GM23248 (cell line): Measurements from ENCODE around the gene PYCR2. TPM values are rescaled to one million over a fixed set of nuclear protein-coding genes. Genes with fewer than 3 reads are reported as not detected.
"Not testable (repeated sequence)": the region's sequence is repeated elsewhere in the genome, so short reads cannot be mapped to it uniquely, and the experiment has no call there.

Source experiments
- DNase-seq: peaks from one replicate; pipeline ENCODE4 v3.0.0-alpha.2; 2015
- H2AFZ ChIP-seq: fragments of 200-600 bp; sonication (generic); 2 replicates; pipeline ENCODE4 v1.6.1; 2016; ENCODE audit warnings: antibody characterized with exemption
- H3F3A ChIP-seq: fragments of 200-600 bp; sonication (generic); 2 replicates; pipeline ENCODE4 v1.6.1; 2016; ENCODE audit warnings: mild to moderate bottlenecking, antibody characterized with exemption, mixed run types; ENCODE audit not compliant: insufficient read depth
- H3K27ac ChIP-seq: fragments of 200-600 bp; sonication (generic); 2 replicates; pipeline ENCODE4 v1.5.1; 2016; ENCODE audit warnings: mild to moderate bottlenecking
- H3K27me3 ChIP-seq: fragments of 200-600 bp; sonication (generic); replicated peaks from 2 replicates; pipeline ENCODE4 v1.6.1; 2016; ENCODE audit warnings: mild to moderate bottlenecking; ENCODE audit not compliant: insufficient read depth
- H3K36me3 ChIP-seq: fragments of 200-600 bp; sonication (generic); 2 replicates; pipeline ENCODE4 v1.6.1; 2016; ENCODE audit warnings: low read depth, mild to moderate bottlenecking
- H3K4me1 ChIP-seq: fragments of 200-600 bp; sonication (generic); 2 replicates; pipeline ENCODE4 v1.6.1; 2016; ENCODE audit warnings: mild to moderate bottlenecking; ENCODE audit not compliant: insufficient read depth
- H3K4me2 ChIP-seq: fragments of 200-600 bp; sonication (generic); one replicate; pipeline ENCODE4 v1.6.1; 2016; ENCODE audit warnings: mild to moderate bottlenecking; ENCODE audit not compliant: unreplicated experiment
- H3K4me3 ChIP-seq: fragments of 200-600 bp; sonication (generic); 2 replicates; pipeline ENCODE4 v1.5.1; 2016; ENCODE audit warnings: mild to moderate bottlenecking
- H3K79me2 ChIP-seq: fragments of 200-600 bp; sonication (generic); 2 replicates; pipeline ENCODE4 v1.6.1; 2016; ENCODE audit warnings: mild to moderate bottlenecking; ENCODE audit not compliant: insufficient read depth
- H3K9ac ChIP-seq: fragments of 200-600 bp; sonication (generic); 2 replicates; pipeline ENCODE4 v1.6.1; 2016; ENCODE audit warnings: mild to moderate bottlenecking
- H3K9me2 ChIP-seq: fragments of 200-600 bp; sonication (generic); 2 replicates; pipeline ENCODE4 v1.6.1; 2016; ENCODE audit warnings: mixed run types, mild to moderate bottlenecking, moderate library complexity; ENCODE audit not compliant: insufficient read depth
- H3K9me3 ChIP-seq: fragments of 200-600 bp; sonication (generic); one replicate; pipeline ENCODE4 v1.6.1; 2017; ENCODE audit warnings: low read depth
- H4K20me1 ChIP-seq: fragments of 200-600 bp; sonication (generic); 2 replicates; pipeline ENCODE4 v1.6.0; 2016; ENCODE audit not compliant: insufficient read depth
- EZH2 ChIP-seq: fragments of 200-600 bp; sonication (generic); IDR thresholded peaks from 2 replicates; pipeline ENCODE4 v1.6.1; 2018; ENCODE audit warnings: antibody characterized with exemption, mild to moderate bottlenecking; ENCODE audit not compliant: insufficient read depth, poor library complexity, severe bottlenecking
- EZH2phosphoT487 ChIP-seq: fragments of 200-600 bp; sonication (generic); IDR thresholded peaks from 2 replicates; pipeline ENCODE4 v1.6.1; 2018; ENCODE audit warnings: antibody characterized with exemption, moderate library complexity, mild to moderate bottlenecking, low read depth; ENCODE audit not compliant: insufficient read depth
- WGBS, 2 experiments: methylation state at CpG; one replicate each; pipeline ENCODE4 v1.1.6; 2015 to 2017; ENCODE audit warnings: low lambda C conversion rate in 2 of 2, low coverage in 1 of 2; ENCODE audit errors: missing lambda C conversion rate in 2 of 2; 5-methylcytosine and 5-hydroxymethylcytosine counted together
- in situ Hi-C: fragments of 300-500 bp; cut with MboI; formaldehyde crosslinking; loops from 2 replicates; pipeline ENCODE4 v1.15.0; 2020
- polyA plus RNA-seq: library from polyadenylated mRNA; unstranded; fragments of >200 nt; fragmentation: Nextera tagmentation; extraction: Ambion mirVana; gene quantifications from 2 replicates; pipeline ENCODE4 v1.2.1, GENCODE V29; 2016
- total RNA-seq: library from RNA; depleted of rRNA; stranded (reverse); fragments of >200 nt; shearing (Covaris generic); gene quantifications from 2 replicates; pipeline ENCODE4 v1.2.3, GENCODE V29; 2014

Gene PYCR2
- total and polyA plus RNA-seq, 2 experiments from 2014 or later = 55.5 to 59.1 TPM

DNA sequence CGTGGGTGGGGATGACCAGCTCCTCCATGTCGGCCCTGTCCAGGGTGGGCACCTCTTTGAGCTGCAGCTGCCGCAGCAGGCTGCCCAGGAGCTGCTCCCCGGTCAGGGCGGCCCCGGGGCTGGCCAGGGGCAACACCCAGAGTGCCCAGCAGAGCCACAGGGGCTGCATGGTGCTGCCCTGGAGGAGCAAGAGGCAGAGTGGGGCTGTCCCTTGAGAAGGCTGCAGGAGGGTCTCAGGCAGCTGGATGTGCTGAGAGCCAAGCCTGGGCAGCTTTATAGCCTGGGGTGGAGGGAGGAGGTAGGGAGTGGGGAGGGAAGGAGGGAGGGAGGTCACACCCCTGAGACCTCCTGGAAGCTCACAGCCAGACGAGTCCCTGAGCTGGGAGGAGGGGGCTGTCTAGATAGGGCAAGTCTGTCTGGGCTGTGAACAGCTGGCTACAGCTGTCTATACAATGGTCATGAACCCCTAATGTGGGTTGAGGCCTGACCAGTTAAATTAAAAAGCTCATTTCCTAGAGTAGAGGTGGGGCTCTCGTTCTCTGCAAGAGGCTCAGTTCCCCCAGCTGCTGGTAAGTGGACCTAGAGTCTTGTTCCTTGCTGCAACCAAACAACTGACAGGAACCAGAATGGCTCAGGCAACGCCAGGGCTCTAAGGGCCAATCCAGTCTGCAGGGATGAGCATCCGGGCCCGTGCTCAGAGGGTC is 35.0 kb downstream of the PYCR2 start, which contains the start of gene LEFTY1:
LEFTY1 (minus strand) TSS at position 249 of the 704 bp plus-strand sequence; CDS start at position 169, 80 bp downstream.
- 72 to 78% methylated on average over 10 of the region's 11 CpGs for WGBS, 2 experiments
- no peaks in the 10 kb centered on the region for H3F3A ChIP-seq
- no peak for DNase-seq
- no peaks in the 10 kb centered on the region for H4K20me1 ChIP-seq
- H3K9me3 ChIP-seq = no peaks in the 10 kb centered on the region
- H3K27me3 ChIP-seq = no peaks in the 10 kb centered on the region
- no peaks in the 10 kb centered on the region for H3K4me1 ChIP-seq
- no peaks in the 10 kb centered on the region for H3K9me2 ChIP-seq
- no peak within 1 kb of the TSS for H3K27ac ChIP-seq
- no peak for TF ChIP-seq EZH2
- no peak for TF ChIP-seq EZH2phosphoT487
- H2AFZ ChIP-seq = no peak within 1 kb of the TSS
- H3K9ac ChIP-seq = no peak within 1 kb of the TSS
- H3K4me3 ChIP-seq = no peak within 1 kb of the TSS
- in situ Hi-C loops = no loop called here
- no peaks in the 10 kb centered on the region for H3K36me3 ChIP-seq
- no peaks in the 10 kb centered on the region for H3K79me2 ChIP-seq
- H3K4me2 ChIP-seq = no peak within 1 kb of the TSS

DNA sequence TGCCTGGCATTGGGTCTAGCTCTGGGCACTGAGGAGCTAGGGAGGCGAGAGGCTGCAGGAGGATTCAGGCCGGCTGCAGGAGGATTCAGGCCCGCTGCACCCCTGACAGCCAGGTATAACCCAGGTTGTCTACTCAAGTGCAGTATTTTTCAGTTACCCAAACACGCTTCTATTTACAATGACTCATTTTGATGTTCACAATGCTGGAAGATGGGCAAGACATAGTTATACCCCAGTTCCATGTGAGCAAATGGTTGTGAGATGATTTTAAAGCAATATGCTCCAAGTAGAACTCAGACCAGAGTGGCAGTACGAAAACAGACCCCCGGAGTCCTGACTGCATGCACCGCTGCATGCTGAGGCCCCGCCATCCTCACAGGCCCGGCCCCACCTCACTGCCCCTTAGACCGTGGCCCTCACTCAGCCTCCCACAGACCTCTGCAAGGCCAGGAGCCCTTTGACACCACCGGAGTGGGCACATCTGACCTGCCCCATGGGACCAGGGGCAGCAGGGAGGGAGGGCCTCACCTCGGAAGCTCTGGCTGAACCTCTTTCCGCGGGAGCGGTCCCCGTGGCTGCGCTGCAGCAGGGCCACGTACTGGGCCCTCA is 35.7 kb downstream of the PYCR2 start:
- Histone ChIP-seq H3K4me3 (no peak overlapping the region), H3K9me2 (no peaks in the 10 kb centered on the region), H2AFZ (no peak overlapping the region), H3K27me3 (no peaks in the 10 kb centered on the region), H3F3A (no peaks in the 10 kb centered on the region), H3K9me3 (no peaks in the 10 kb centered on the region), H3K4me2 (no peak overlapping the region), H3K36me3 (no peaks in the 10 kb centered on the region), H3K79me2 (no peaks in the 10 kb centered on the region; the same call in 1 of the 2 replicates), H4K20me1 (no peaks in the 10 kb centered on the region), H3K9ac (no peak overlapping the region), H3K4me1 (0 out of 2 replicates have a peak, but pooled peaks cover under 1% of the 10 kb centered on the region), H3K27ac (no peak overlapping the region)
- 88 to 89% methylated on average over 18 of the region's 18 CpGs for WGBS, 2 experiments
- no peak for DNase-seq
- in situ Hi-C loops = no loop called here
- TF ChIP-seq EZH2phosphoT487 = no peak
- TF ChIP-seq EZH2 = no peak

DNA sequence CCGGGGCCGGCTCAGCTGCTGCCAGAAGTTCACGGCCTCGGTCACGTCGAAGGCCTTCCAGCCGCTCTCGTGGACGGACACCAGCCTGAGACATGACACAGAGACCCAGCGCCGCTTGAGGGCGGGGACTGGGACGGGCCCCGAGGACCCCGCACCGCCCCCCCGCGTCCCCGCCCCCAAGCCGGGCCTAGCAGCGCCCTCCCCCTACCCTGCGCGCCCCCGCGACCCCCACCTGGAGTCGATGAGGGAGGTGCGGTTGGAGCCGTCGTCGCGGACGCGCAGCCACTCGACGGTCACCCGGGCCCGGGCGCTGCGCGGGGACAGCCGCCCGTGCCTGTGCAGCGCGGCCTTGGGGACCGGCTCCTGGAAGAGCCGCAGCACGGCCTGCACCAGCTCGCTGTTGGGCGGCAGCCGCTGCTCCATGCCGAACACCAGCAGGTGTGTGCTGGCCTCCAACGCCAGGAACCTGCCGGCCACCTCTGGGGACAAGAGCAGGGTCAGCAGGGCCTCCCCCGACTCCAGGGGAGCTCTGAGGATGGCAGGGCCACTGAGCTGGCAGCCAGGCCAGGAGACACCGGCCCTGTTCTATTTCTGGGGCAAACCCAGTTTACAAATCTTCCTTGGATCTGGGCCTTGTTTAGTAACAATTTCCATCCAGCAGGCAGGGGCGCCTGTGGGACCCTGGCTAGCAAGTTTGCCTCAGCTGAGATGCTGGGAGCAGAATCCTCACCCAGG is 36.3 kb downstream of the PYCR2 start:
- H3F3A ChIP-seq, in situ Hi-C loops, H3K4me1 ChIP-seq, H3K79me2 ChIP-seq, H2AFZ ChIP-seq, H3K27me3 ChIP-seq, H3K4me3 ChIP-seq, H3K27ac ChIP-seq, H3K36me3 ChIP-seq, H3K9me3 ChIP-seq, H4K20me1 ChIP-seq, H3K9ac ChIP-seq, DNase-seq, H3K9me2 ChIP-seq, H3K4me2 ChIP-seq: not testable (repeated sequence)
- WGBS, 2 experiments = 31 to 71% methylated on average over 5 to 37 of the region's 56 CpGs

DNA sequence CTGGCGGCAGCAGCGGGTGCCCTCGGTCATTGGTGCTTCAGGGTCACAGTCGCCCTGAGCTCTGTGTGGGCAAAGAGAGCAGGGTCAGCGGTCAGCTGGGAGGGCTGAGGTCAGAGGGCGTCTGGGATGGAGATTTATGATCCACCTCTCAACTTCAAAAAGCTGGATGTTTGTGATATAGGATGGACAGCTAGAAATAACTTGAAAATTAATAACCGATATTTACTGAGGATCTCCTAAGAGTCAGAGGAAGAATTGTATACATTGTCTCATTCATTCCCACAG is 37.1 kb downstream of the PYCR2 start:
- Histone ChIP-seq H3K9me3 (no peaks in the 10 kb centered on the region), H2AFZ (no peak overlapping the region), H3K4me1 (peaks cover 4% of the 10 kb centered on the region; the same call in 1 of the 2 replicates), H3K36me3 (no peaks in the 10 kb centered on the region), H3K79me2 (peaks cover 5% of the 10 kb centered on the region; the same call in 1 of the 2 replicates), H3K9ac (no peak overlapping the region), H4K20me1 (no peaks in the 10 kb centered on the region), H3F3A (no peaks in the 10 kb centered on the region), H3K27ac (no peak overlapping the region), H3K9me2 (no peaks in the 10 kb centered on the region), H3K27me3 (no peaks in the 10 kb centered on the region), H3K4me3 (no peak overlapping the region), H3K4me2 (no peak overlapping the region)
- TF ChIP-seq EZH2phosphoT487 (no peak), EZH2 (no peak)
- 90 to 93% methylated on average over 7 of the region's 7 CpGs for WGBS, 2 experiments
- DNase-seq = no peak
- in situ Hi-C loops = no loop called here
